Measurements from ENCODE around the gene ACTA1. TPM values are rescaled to one million over a fixed set of nuclear protein-coding genes. Genes with fewer than 3 reads are reported as not detected.

ACTA1 gene
- total RNA-seq, 1 experiment from 2014 or later = 0.80 TPM

GRCh38 chr1:229466887-229467286 lies 33.0 kb upstream of the ACTA1 start:
- intact Hi-C loops (cut with micrococcal nuclease) = no loop called here
- no peaks in the 10 kb centered on the region for H3K9me2 ChIP-seq (replicated peaks; ENCODE audit: low read length)
- no peaks in the 10 kb centered on the region for H3K79me2 ChIP-seq (ENCODE audit: low read length)
- no peaks in the 10 kb centered on the region for H3K9me3 ChIP-seq (ENCODE audit: low read length)
- no peak for DNase-seq
- peaks cover 48% of the 10 kb centered on the region for H3K36me3 ChIP-seq (ENCODE audit: low read depth, low read length)
- no peak overlapping the region for H3K4me3 ChIP-seq (ENCODE audit: low read length)
- BruUV-seq (replicated peaks) = no TSS peak
- no peak for TF ChIP-seq CTCF (conservative IDR thresholded peaks at IDR 0.05; ENCODE audit: low read depth, low read length)
- no peak for TF ChIP-seq EZH2phosphoT487 (IDR thresholded peaks at IDR 0.05; ENCODE audit: borderline replicate concordance, low read length)
- TF ChIP-seq EZH2 (IDR thresholded peaks at IDR 0.05; ENCODE audit: low read length, unreplicated experiment) = no peak
- no peak for ATAC-seq
- 0 out of 2 replicates have a peak, but pooled peaks cover 4% of the 10 kb centered on the region for H4K20me1 ChIP-seq (ENCODE audit: low read length)
- H3K4me2 ChIP-seq (ENCODE audit: low read length) = no peak overlapping the region
- no peak overlapping the region for H3K27ac ChIP-seq (ENCODE audit: low read length)
- ChIA-PET POLR2A (ENCODE audit: unreplicated experiment) (no interaction called here), CTCF (no interaction called here)
- H3K4me1 ChIP-seq (ENCODE audit: insufficient read depth, low read length) = no peaks in the 10 kb centered on the region
- no peak overlapping the region for H3K9ac ChIP-seq (ENCODE audit: low read length)
- H3F3A ChIP-seq (ENCODE audit: low read length, unreplicated experiment) = no peaks in the 10 kb centered on the region
- no peaks in the 10 kb centered on the region for H3K27me3 ChIP-seq (ENCODE audit: low read length)
- no peak overlapping the region for H2AFZ ChIP-seq (ENCODE audit: low read length)

GRCh38 chr1:229464672-229465071 lies 30.8 kb upstream of the ACTA1 start:
- H3K36me3 ChIP-seq (ENCODE audit: low read depth, low read length) = peaks cover 57% of the 10 kb centered on the region
- intact Hi-C loops (cut with micrococcal nuclease) = no loop called here
- H3K4me1 ChIP-seq (ENCODE audit: insufficient read depth, low read length) = no peaks in the 10 kb centered on the region
- ATAC-seq = no peak
- no peaks in the 10 kb centered on the region for H3K79me2 ChIP-seq (ENCODE audit: low read length)
- no peak overlapping the region for H3K9ac ChIP-seq (ENCODE audit: low read length)
- H2AFZ ChIP-seq (ENCODE audit: low read length) = no peak overlapping the region
- no peak for TF ChIP-seq CTCF (conservative IDR thresholded peaks at IDR 0.05; ENCODE audit: low read depth, low read length)
- no peak for TF ChIP-seq EZH2phosphoT487 (IDR thresholded peaks at IDR 0.05; ENCODE audit: borderline replicate concordance, low read length)
- no peak for TF ChIP-seq EZH2 (IDR thresholded peaks at IDR 0.05; ENCODE audit: low read length, unreplicated experiment)
- BruUV-seq (replicated peaks) = no TSS peak
- H3K27ac ChIP-seq (ENCODE audit: low read length) = no peak overlapping the region
- DNase-seq = no peak
- no peak overlapping the region for H3K4me3 ChIP-seq (ENCODE audit: low read length)
- CTCF ChIA-PET = no interaction called here
- H3K9me3 ChIP-seq (ENCODE audit: low read length) = no peaks in the 10 kb centered on the region
- H3K4me2 ChIP-seq (ENCODE audit: low read length) = no peak overlapping the region
- H3K27me3 ChIP-seq (ENCODE audit: low read length) = no peaks in the 10 kb centered on the region
- H4K20me1 ChIP-seq (ENCODE audit: low read length) = 0 out of 2 replicates have a peak, but pooled peaks cover 4% of the 10 kb centered on the region
- H3F3A ChIP-seq (ENCODE audit: low read length, unreplicated experiment) = no peaks in the 10 kb centered on the region
- POLR2A ChIA-PET (ENCODE audit: unreplicated experiment) = no interaction called here
- H3K9me2 ChIP-seq (replicated peaks; ENCODE audit: low read length) = no peaks in the 10 kb centered on the region

- H4K20me1 ChIP-seq (ENCODE audit: low read length) = no peaks in the 10 kb centered on the region
- no peaks in the 10 kb centered on the region for H3K27me3 ChIP-seq (ENCODE audit: low read length)
- ChIA-PET CTCF (no interaction called here), POLR2A (ENCODE audit: unreplicated experiment) (no interaction called here)
- 0 out of 2 replicates have a peak, but pooled peaks cover 2% of the 10 kb centered on the region for H3K4me1 ChIP-seq (ENCODE audit: insufficient read depth, low read length)
- H3K9me2 ChIP-seq (replicated peaks; ENCODE audit: low read length) = no peaks in the 10 kb centered on the region
- no peaks in the 10 kb centered on the region for H3K79me2 ChIP-seq (ENCODE audit: low read length)
- no peak overlapping the region for H3K4me3 ChIP-seq (ENCODE audit: low read length)
- TF ChIP-seq EZH2phosphoT487 (IDR thresholded peaks at IDR 0.05; ENCODE audit: borderline replicate concordance, low read length) = no peak
- TF ChIP-seq CTCF (conservative IDR thresholded peaks at IDR 0.05; ENCODE audit: low read depth, low read length) = no peak
- TF ChIP-seq EZH2 (IDR thresholded peaks at IDR 0.05; ENCODE audit: low read length, unreplicated experiment) = no peak
- no peak overlapping the region for H3K27ac ChIP-seq (ENCODE audit: low read length)
- DNase-seq = no peak
- no peak for ATAC-seq
- H3K9ac ChIP-seq (ENCODE audit: low read length) = no peak overlapping the region
- BruUV-seq (replicated peaks) = no TSS peak
- H3K4me2 ChIP-seq (ENCODE audit: low read length) = no peak overlapping the region
- H3K9me3 ChIP-seq (ENCODE audit: low read length) = no peaks in the 10 kb centered on the region
- intact Hi-C loops (cut with micrococcal nuclease) = no loop called here
- H3F3A ChIP-seq (ENCODE audit: low read length, unreplicated experiment) = no peaks in the 10 kb centered on the region
- peaks cover 60% of the 10 kb centered on the region for H3K36me3 ChIP-seq (ENCODE audit: low read depth, low read length)
- H2AFZ ChIP-seq (ENCODE audit: low read length) = no peak overlapping the region
These were observed 27.3 kb upstream of the ACTA1 start for GRCh38 chr1:229461032-229461668.
